ENCODE results near the gene NRXN3.

GRCh38 chr14:78652727-78653126 is 482.6 kb downstream of the NRXN3 start:
- TF ChIP-seq CTCF (conservative IDR thresholded peaks at IDR 0.05 in 1 of 2, IDR thresholded peaks at IDR 0.05 in 1 of 2; ENCODE audit: low read depth in 1 of 2, low read length in 2 of 2) (no peak), EZH2 (IDR thresholded peaks at IDR 0.05; ENCODE audit: low read length, missing control alignments) (no peak)

Measured in fibroblast of lung (primary cell).